ENCODE data around the gene COX8C.
"Not testable (repeated sequence)": the region's sequence is repeated elsewhere in the genome, so short reads cannot be mapped to it uniquely, and the experiment has no call there.

COX8C gene

DNA sequence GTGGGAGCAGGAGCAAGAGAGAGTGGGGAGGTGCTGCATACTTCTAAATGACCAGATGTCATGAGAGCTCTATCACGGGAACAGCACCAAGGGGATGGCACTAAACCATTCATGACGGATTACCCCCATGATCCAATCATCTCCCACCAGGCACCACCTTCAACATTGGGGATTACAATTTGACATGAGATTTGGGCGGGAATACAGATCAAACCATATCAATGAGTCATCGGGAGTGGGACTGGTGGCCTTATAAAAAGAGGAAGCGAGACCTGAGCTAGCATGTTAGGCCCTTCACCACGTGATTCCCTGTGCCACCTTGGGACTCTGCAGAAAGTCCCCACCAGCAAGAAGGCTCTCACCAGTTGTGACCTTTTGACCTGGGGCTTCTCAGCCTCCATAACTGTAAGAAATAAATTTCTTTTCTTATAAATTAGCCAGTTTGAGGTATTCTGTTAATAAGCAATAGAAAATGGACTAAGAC lies 28.7 kb downstream of the COX8C start:
- no peak for DNase-seq (ENCODE audit: low read depth)

DNA sequence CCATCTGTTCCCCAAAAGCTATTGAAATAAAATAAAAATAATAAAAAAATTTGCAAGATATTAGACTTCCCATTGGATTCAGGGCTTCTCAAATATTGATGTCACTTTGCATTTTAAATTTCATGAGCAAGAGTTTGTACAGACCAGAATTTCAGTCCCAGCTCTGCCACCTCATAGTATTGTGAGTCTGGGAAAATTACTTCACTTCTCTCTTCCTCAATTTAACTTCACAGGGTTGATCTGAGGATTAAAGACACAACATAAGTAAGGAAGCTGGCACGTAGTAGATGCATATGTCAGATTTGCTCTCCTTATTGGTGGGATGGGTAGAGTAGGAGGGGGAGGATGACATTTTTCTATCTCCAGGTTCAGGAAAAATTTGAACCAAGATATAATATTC lies 32.8 kb downstream of the COX8C start:
- DNase-seq (ENCODE audit: low read depth) = no peak

DNA sequence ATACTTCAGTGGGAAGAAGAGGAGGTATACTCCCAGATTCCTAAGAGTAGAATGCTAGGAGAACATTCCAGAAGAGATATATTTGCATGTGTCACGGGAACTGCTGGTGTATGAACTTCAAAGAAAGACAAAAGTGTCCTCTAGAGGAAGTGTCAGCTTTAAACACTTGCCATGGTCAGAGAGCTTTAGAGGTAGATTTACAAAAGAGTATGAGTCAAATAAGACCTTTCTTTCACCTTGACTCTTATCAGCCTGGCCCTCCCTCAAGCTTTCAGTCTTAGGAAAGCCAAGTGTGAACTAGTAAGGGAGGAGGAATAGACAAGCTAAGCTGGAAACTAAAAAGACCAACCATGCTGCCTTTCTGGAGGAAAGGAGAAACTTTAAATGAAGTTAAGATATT lies 34.7 kb downstream of the COX8C start:
- DNase-seq (ENCODE audit: low read depth) = no peak

DNA sequence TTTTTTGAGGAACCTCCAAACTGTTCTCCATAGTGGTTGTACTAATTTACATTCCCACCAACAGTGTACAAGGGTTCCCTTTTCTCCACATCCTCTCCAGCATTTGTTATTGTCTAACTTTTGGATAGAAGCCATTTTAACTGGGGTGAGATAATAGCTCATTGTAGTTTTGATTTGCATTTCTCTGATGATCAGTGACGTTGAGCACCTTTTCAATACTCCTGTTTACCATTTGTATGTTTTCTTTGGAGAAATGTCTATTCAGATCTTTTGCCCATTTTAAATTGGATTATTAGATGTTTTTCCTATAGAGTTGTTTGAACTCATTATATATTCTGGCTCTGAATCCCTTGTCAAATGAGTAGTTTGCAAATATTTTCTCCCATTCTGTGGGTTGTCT lies 37.3 kb downstream of the COX8C start:
- DNase-seq (ENCODE audit: low read depth) = not testable (repeated sequence)

DNA sequence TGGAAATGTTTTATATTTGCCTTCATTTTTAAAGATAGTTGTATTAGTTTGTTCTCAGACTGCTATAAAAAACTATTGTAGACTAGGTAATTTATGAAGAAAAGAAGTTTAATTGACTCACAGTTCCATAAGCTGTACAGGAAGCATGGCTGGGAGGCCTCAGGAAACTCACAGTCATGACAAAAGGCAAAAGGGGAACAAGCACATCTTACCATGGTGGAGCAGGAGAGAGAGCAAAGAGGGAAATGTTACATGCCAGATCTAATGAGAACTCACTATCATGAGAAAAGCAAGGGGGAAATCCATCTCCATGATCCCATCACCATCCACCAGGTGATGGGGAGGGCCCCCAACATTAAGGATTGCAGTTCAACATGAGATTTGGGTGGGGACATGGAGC lies 48.2 kb downstream of the COX8C start:
- DNase-seq (ENCODE audit: low read depth) = no peak

DNA sequence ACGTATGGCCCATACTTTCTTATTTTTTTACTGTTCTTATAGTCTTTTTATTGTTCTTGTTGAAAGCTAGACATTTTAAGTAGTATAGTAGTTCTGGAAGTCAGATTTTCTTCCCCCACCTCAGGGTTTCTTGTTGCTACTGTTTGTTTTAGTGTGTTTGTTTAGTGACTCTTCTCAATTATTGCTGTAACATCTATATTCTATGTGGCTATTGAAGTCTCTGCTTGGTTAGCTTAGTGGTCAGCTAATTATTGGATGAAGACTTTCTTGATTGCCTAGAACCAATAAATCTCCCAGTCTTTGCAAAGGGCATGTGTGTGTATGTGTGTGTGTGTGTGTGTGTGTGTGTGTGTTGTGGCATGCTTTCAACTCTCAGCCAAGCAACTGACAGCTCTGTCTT lies 49.5 kb downstream of the COX8C start:
- DNase-seq (ENCODE audit: low read depth) = no peak
